Immature natural killer cell (primary cell): ENCODE results near the gene CLIC4. TPM values are rescaled to one million over a fixed set of nuclear protein-coding genes. Genes with fewer than 3 reads are reported as not detected.
A peak's percentile ranks its signal among the peaks of the same experiment; 100 is the strongest.
"Not testable (repeated sequence)": the region's sequence is repeated elsewhere in the genome, so short reads cannot be mapped to it uniquely, and the experiment has no call there.

ENCODE experiments used
- DNase-seq, 3 donors: peaks; one replicate each; pipeline ENCODE4 v3.0.0; 2022; ENCODE audit warnings: mixed read lengths in 1 of 3
- H3K27ac Mint-ChIP-seq, 6 donors: one replicate each; pipeline ENCODE4 v1.8.0; 2020; ENCODE audit warnings: mixed read lengths in 6 of 6, mild to moderate bottlenecking in 5 of 6, inconsistent platforms in 4 of 6, moderate library complexity in 3 of 6
- H3K27me3 Mint-ChIP-seq, 3 donors: one replicate each; pipeline ENCODE4 v1.8.0; 2020 to 2021; ENCODE audit warnings: low read depth in 3 of 3, mild to moderate bottlenecking in 3 of 3, mixed read lengths in 3 of 3, moderate library complexity in 3 of 3, inconsistent platforms in 1 of 3
- H3K36me3 Mint-ChIP-seq, 3 donors: one replicate each; pipeline ENCODE4 v1.8.0; 2020; ENCODE audit warnings: mixed read lengths in 3 of 3, inconsistent platforms in 2 of 3, mild to moderate bottlenecking in 2 of 3
- H3K4me1 Mint-ChIP-seq, 2 donors: one replicate each; pipeline ENCODE4 v1.8.0; 2020; ENCODE audit warnings: inconsistent platforms in 2 of 2, mild to moderate bottlenecking in 2 of 2, mixed read lengths in 2 of 2, moderate library complexity in 1 of 2
- H3K4me3 Mint-ChIP-seq, 5 donors: one replicate each; pipeline ENCODE4 v1.8.0; 2020; ENCODE audit warnings: mild to moderate bottlenecking in 5 of 5, mixed read lengths in 5 of 5, inconsistent platforms in 3 of 5, moderate library complexity in 3 of 5
- H3K9me3 Mint-ChIP-seq, 6 donors: one replicate each; pipeline ENCODE4 v1.8.0; 2020; ENCODE audit warnings: mild to moderate bottlenecking in 6 of 6, mixed read lengths in 6 of 6, inconsistent platforms in 4 of 6, moderate library complexity in 3 of 6
- polyA plus RNA-seq, 3 donors: library from polyadenylated mRNA; unstranded; fragments of 300-500 nt; fragmentation: Illumina TruSeq; gene quantifications; one replicate each; pipeline ENCODE4 v1.2.3, GENCODE V29; 2021

The CLIC4 gene
- 1 to 10 TPM in 2 of 3 donors, under 1 TPM in 1; 0.81 to 1.6 (median 1.3) TPM for polyA plus RNA-seq

DNA sequence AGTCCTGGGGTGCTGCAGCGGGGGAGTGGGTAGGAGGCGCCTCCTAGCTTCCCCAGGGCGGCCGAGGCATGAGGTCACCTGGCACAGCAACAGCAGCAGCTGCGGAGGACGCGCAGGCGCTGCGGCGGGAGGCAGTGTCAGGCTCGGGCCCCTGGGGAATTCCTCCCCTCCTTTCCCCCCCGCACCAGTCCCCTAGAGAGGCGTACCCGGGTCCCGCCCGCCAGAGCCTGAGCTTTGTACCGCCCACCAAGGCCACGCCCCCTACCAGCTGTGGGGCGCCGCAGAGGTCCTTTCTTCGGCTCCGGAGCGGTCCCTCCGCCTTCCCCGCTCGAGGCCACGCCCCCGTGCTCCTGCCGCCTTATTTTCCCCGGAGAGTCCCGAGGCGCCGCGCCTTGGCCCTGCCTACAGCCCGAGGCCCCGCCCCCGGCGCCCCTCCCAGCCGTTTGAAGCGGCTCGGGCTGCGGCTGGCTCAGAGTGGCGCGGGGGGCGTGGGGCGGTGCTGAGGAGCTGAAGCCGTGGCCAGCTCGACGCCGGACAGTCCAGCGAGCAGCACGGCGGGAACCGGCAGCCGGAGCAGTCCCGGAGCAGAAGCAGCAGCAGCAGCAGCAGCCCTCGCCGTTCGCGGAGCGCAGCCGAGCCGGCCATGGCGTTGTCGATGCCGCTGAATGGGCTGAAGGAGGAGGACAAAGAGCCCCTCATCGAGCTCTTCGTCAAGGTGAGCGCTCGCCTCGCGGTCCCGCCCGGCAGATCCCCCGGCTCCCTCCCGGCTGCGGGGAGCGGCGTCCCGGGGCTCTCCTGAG, at the start of gene CLIC4:
TSS of gene CLIC4 (plus strand) at position 537 of the 800 bp plus-strand sequence. CDS start at position 644, 107 bp downstream.
- H3K4me3 Mint-ChIP-seq = peak within 1 kb of the TSS; percentile 84 to 92 (median 87)
- peak; percentile 93 to 95 (median 94) for DNase-seq
- H3K9me3 Mint-ChIP-seq = no peaks in the 10 kb centered on the region
- H3K27me3 Mint-ChIP-seq = peaks cover 4 to 18% (median 8%) of the 10 kb centered on the region in 3 donors
- peak within 1 kb of the TSS in 5 of 6 donors; percentile 64 to 82 (median 72) for H3K27ac Mint-ChIP-seq
- H3K36me3 Mint-ChIP-seq = no peaks in the 10 kb centered on the region
- H3K4me1 Mint-ChIP-seq = peaks cover 21 to 26% of the 10 kb centered on the region in 2 donors

DNA sequence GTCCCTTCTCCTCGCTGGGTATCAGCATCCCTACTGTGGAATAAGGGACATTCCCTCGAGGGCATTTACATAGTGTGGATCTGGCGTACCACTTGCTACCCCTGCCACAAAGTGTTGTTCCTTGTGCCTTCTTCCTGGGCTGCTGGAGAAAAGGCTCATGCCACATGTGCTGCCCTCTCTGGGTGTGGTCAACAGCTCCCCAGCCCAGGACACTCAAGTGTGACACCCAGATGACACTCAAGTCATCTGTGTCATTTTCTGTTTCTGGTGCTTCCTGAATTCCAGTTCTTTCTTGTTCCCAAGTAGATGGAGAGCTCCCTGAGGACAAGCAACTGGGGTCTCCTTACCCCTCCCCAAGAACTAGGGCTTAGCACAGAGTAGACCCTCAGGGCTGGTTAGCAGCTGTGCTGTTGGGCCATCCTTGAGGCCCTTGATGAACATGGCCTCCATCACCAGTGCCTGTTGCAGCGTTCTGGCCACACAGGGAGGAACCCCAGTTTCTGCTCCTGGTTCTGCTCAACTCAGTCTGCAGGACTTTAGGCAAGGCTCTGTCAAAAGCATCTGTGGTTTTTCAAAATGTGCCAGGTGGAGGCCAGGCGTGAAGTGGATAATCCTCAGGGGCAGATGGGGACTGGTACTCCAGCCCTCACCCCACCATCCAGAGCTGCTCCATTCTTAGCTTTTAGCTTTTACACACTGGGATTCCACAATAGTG, 49.0 kb upstream of the CLIC4 start:
- no peak for DNase-seq
- Mint-ChIP-seq H3K4me1 (peaks cover 38 to 47% of the 10 kb centered on the region in 2 donors), H3K36me3 (peaks cover 0 to 4% (median 0%) of the 10 kb centered on the region in 3 donors), H3K27me3 (peaks cover 2 to 9% (median 4%) of the 10 kb centered on the region in 3 donors), H3K27ac (peak overlapping the region in 4 of 6 donors; percentile 58 to 94 (median 79)), H3K4me3 (peak overlapping the region in 1 of 5 donors; percentile 72), H3K9me3 (no peaks in the 10 kb centered on the region)

DNA sequence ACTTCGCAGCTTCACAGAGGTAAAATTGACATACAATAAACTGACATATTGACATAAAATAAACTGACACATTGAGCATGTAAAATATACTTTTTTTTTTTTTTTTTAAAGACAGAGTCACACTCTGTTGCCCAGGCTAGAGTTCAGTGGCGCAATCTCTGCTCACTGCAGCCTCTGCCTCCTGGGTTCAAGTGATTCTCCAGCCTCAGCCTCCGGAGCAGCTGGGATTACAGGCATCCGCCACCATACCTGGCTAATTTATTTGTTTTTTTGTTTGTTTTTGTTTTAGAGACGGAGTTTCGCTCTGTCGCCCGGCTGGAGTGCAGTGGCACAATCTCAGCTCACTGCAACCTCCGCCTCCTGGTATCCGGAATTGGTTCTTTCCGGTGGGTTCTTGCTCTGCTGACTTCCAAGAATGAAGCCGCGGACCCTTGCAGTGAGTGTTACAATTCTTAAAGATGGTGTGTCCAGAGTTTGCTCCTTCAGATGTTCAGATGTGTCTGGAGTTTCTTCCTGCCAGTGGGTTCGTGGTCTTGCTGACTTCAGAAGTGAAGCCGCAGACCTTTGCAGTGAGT, 48.4 kb upstream of the CLIC4 start:
- H3K4me3 Mint-ChIP-seq = peak overlapping the region in 4 of 5 donors; percentile 7 to 60 (median 44)
- DNase-seq = peak in 1 of 3 donors; percentile 10
- peaks cover 0 to 4% (median 0%) of the 10 kb centered on the region in 3 donors for H3K36me3 Mint-ChIP-seq
- H3K27me3 Mint-ChIP-seq = peaks cover 2 to 9% (median 4%) of the 10 kb centered on the region in 3 donors
- no peaks in the 10 kb centered on the region for H3K9me3 Mint-ChIP-seq
- H3K27ac Mint-ChIP-seq = peak overlapping the region in 2 of 6 donors; percentile 78 to 79
- H3K4me1 Mint-ChIP-seq = peaks cover 38 to 47% of the 10 kb centered on the region in 2 donors

DNA sequence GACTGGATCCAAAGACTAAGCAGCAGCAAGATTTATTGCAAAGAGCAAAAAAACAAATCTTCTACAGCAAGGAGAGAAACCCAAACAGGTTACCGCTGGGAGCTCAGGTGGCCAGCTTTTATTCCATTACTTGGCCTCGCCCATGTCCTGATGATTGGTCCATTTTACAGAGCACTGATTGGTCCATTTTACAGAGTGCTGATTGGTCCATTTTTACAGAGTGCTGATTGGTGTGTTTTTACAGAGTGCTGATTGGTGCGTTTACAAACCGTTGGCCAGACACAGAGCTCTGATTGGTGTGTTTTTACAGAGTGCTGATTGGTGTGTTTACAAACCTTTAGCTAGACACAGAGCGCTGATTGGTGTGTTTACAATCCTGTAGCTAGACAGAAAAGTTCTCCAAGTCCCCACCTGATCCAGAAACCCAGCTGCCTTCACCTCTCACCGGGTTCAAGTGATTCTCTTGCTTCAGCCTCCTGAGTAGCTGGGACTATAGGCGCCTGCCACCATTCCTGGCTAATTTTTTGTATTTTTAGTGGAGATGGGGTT, 47.7 kb upstream of the CLIC4 start:
- H3K36me3 Mint-ChIP-seq, DNase-seq, H3K27me3 Mint-ChIP-seq, H3K9me3 Mint-ChIP-seq: not testable (repeated sequence)
- Mint-ChIP-seq H3K4me1 (peaks cover 38 to 44% of the 10 kb centered on the region in 2 donors), H3K4me3 (peak overlapping the region in 3 of 5 donors; percentile 31 to 60 (median 56)), H3K27ac (peak overlapping the region in 2 of 6 donors; percentile 78 to 79)

DNA sequence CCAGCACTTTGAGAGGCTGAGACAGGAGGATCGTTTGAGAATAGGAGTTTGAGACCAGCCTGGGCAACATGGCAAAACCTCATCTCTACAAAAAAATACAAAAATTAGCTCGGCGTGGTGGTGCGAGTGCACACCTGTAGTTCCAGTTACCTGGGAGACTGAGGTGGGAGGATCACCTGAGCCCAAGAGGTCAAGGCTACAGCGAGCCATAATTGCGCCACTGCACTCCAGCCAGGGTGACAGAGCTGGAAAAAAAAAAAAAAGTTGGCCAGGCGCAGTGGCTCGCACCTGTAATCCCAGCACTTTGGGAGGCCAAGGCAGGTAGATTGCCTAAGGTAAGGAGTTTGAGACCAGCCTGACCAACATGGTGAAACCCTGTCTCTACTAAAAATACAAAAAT, 46.9 kb upstream of the CLIC4 start:
- not testable (repeated sequence) for H3K36me3 Mint-ChIP-seq, H3K9me3 Mint-ChIP-seq, DNase-seq, H3K27me3 Mint-ChIP-seq, H3K4me3 Mint-ChIP-seq, H3K27ac Mint-ChIP-seq
- H3K4me1 Mint-ChIP-seq = peaks cover 33 to 40% of the 10 kb centered on the region in 2 donors

DNA sequence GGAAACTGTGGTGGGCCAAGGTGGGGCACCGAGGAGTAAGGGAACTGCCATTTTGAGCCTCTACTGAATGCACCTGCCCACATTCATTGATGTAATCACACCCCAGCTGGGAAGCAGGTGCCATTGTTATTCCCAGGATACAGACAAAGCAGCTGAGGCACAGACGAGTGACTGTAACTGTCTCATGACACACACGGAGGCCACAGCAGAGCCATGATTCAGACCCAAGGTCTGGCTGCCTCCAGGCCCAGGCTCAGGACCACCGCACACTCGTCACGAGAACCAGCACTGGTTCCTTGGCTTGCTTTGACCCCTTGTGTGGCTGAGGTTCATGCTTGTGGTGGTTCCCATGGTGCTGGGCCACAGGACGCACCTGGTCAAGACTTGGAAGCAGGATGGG, 45.6 kb upstream of the CLIC4 start:
- Mint-ChIP-seq H3K4me3 (no peak overlapping the region), H3K36me3 (peaks cover 0 to under 1% (median 0%) of the 10 kb centered on the region in 3 donors), H3K9me3 (no peaks in the 10 kb centered on the region), H3K27me3 (peaks cover 2 to 5% (median 2%) of the 10 kb centered on the region in 3 donors), H3K4me1 (peaks cover 23 to 27% of the 10 kb centered on the region in 2 donors), H3K27ac (no peak overlapping the region)
- no peak for DNase-seq

DNA sequence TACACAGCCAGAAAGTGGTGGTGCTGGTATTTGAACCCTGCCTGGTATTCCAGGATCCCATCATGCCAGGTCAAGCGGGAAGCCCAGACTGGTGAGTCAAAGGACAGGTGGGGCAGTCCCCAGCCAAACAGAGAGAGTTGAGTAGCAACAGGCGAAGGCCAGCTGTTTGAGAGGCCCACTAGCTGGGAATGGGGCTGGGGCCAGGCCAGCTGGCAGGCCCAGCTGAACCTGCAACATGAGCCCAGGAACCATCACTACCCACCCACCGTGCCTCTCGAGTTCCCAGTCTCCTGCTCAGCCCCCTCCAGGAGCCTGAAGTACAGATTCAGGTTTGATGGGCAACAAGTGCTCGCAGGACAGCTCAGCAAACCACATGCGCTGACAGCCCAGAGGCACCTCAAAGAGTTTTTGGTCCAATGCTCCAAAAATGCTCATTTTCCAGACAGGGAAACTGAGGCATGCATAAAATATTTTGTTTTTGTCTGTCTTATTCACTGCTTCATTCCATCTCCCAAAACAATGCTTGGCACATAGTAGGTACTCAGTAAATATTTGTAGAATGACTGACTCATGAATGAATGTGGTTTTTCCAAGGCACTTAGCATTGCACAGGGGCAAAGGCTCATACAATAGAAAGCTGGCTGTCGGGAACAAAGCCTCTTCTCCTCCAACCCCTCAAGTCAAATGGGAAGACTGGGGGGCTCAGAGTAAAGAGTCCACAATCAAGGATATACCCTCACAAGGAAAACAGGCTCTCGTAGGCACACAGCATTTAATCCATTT, 42.5 kb upstream of the CLIC4 start:
- Mint-ChIP-seq H3K4me1 (peaks cover 10 to 12% of the 10 kb centered on the region in 2 donors), H3K4me3 (no peak overlapping the region), H3K27ac (no peak overlapping the region), H3K9me3 (no peaks in the 10 kb centered on the region), H3K27me3 (peaks cover 0 to 10% (median 3%) of the 10 kb centered on the region in 3 donors), H3K36me3 (no peaks in the 10 kb centered on the region)
- no peak for DNase-seq

DNA sequence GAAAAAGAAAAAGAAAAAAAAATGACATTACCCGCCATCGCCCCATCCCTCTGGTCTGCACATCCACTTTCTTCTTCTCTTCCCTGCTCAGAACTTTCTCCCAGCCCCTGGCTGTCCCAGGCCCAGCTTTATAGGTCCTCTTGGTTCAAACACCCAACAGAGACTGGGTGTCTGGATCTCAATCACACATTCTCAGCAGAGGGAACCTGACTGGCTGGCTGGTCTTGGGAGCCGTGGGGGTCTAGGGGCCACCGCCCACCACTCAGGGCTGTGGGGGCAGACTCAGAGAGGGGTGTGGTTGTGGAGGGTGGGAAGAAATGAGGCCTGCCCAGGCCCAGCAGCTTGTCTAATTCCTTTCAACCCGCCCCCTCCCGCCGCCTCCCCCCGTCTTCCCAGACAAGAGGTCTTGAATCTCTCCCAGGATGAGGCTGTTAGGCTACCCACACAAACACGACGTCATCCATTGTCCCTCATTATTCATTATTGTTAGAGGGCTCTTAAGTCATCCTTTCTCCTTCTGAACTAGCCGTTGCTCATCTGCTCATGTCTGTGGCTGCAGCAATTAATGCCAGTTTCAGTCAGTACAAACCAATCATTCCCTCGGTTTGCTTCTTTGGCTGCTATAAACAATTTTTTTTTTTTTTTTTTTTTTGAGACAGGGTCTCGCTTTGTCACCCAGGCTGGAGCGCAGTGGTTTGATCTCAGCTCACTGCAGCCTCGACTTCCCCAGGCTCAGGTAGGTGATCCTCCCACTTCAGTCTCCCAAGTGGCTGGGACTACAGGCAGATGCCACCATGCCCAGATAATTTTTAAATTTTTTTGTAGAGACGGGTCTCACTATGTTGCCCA, 40.6 kb upstream of the CLIC4 start:
- no peak overlapping the region for H3K27ac Mint-ChIP-seq
- DNase-seq = no peak
- peaks cover 0 to 8% (median 0%) of the 10 kb centered on the region in 3 donors for H3K27me3 Mint-ChIP-seq
- H3K36me3 Mint-ChIP-seq = no peaks in the 10 kb centered on the region
- H3K4me1 Mint-ChIP-seq = peaks cover 19% of the 10 kb centered on the region in 2 donors
- peak overlapping the region in 4 of 5 donors; percentile 10 to 66 (median 36) for H3K4me3 Mint-ChIP-seq
- H3K9me3 Mint-ChIP-seq = no peaks in the 10 kb centered on the region

DNA sequence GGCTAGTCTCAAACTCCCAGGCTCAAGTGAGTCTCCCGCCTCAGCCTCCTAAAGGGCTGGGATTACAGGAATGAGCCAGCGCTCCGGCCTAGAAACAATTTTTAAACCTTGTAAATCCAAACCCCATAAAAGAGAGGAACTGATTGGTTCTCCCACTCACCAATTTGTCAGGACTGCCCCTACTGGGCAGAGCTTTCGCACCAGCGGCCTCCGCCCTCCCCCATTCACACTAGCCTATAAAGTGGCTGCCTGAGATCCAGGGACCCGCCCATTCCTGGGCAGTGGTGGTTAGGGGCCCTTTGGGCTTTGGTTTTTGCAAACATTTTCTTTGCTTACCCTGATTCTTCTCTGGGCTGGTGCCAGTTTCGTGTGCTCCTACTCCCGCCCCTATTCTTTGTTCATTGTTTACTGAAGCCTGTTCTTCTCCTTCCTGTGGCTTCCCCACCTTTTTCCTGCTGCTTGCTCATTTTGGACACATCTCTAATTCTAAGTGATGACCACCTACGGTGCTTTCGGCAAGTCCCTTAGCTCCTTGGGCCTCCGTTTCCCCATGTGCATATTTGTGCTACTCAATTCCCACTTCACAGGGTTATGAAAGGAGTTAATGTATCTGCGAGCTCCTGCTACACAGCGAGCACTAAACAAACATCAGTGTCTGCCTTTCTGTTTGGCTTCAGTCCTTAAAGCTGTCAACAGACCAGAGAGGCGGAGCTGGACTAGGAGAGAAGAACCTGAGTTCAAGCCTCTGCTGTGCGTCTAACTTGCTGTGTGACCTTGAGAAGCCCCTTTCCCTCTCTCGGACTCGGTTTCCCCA, 39.8 kb upstream of the CLIC4 start:
- Mint-ChIP-seq H3K27me3 (peaks cover 0 to 8% (median 0%) of the 10 kb centered on the region in 3 donors), H3K27ac (peak overlapping the region in 1 of 6 donors; percentile 33), H3K9me3 (no peaks in the 10 kb centered on the region), H3K4me1 (peaks cover 27% of the 10 kb centered on the region in 2 donors), H3K36me3 (no peaks in the 10 kb centered on the region), H3K4me3 (peak overlapping the region; percentile 1 to 66 (median 22))
- peak; percentile 25 to 40 (median 38) for DNase-seq

DNA sequence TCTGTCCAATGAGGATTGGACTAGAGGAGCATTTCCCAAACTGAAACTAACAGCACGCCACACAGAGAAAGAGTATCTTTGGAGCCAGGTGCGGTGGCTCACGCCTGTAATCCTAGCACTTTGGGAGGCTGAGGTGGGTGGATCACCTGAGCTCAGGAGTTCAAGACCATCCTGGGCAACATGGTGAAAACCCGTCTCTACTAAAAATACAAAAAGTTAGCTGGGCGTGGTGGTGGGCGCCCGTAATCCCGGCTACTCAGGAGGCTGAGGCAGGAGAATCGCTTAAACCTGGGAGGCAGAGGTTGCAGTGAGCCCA, 39.2 kb upstream of the CLIC4 start:
- H3K36me3 Mint-ChIP-seq, H3K27me3 Mint-ChIP-seq, H3K9me3 Mint-ChIP-seq, H3K27ac Mint-ChIP-seq, H3K4me3 Mint-ChIP-seq, DNase-seq: not testable (repeated sequence)
- H3K4me1 Mint-ChIP-seq = peaks cover 28 to 29% of the 10 kb centered on the region in 2 donors

DNA sequence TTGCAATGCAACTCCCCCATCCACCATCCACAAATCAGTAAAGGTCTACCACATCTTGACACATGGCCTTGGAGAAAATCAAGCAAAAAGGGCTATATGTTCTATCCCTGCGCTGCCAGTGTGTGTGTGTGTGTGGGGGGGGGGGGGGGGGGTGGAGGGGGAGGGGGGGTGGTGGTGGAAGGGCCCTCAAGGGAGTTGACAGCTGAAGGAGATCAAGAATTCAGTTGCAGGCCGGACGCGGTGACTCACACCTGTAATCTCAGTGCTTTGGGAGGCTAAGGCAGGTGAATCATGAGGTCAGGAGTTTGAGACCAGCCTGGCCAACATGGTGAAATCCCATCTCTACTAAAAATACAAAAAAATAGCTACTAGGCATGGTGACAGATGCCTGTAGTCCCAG, 37.6 kb upstream of the CLIC4 start:
- no peaks in the 10 kb centered on the region for H3K9me3 Mint-ChIP-seq

More for the DNA sequence above, 37.6 kb upstream of the CLIC4 start:
- H3K27me3 Mint-ChIP-seq = peaks cover 0 to 8% (median 0%) of the 10 kb centered on the region in 3 donors
- no peak overlapping the region for H3K4me3 Mint-ChIP-seq
- DNase-seq = no peak
- peak overlapping the region in 1 of 6 donors; percentile 26 for H3K27ac Mint-ChIP-seq
- peaks cover 28 to 29% of the 10 kb centered on the region in 2 donors for H3K4me1 Mint-ChIP-seq
- H3K36me3 Mint-ChIP-seq = no peaks in the 10 kb centered on the region
